Testis (tissue), 2 donors: Measurements from ENCODE around the gene GASK1A.

ENCODE experiments used
- CTCF ChIP-seq, 3 experiments: fragments of 450-650 bp in 2 of 3; fragments of 200-600 bp in 1 of 3; sonication (generic) in 1 of 3; IDR thresholded peaks; one replicate each; pipeline ENCODE4 v1.5.1; 2016 to 2019; ENCODE audit warnings: antibody characterized with exemption in 3 of 3, mild to moderate bottlenecking in 2 of 3, moderate library complexity in 1 of 3
- POLR2A ChIP-seq: fragments of 450-650 bp; IDR thresholded peaks from one replicate; pipeline ENCODE4 v1.6.1; 2017; ENCODE audit warnings: antibody characterized with exemption, mild to moderate bottlenecking, moderate library complexity

- TF ChIP-seq CTCF (IDR thresholded peaks at IDR 0.05), result no peak
- no peak for TF ChIP-seq POLR2A
Observed at GRCh38 chr3:43093006-43093405, 113.9 kb downstream of the GASK1A start.
